Prostate gland (tissue), 2 donors: ENCODE results near the gene PRKCG.

Experiments used
- CTCF ChIP-seq, 4 experiments: fragments of 200-600 bp in 2 of 4; fragments of 450-650 bp in 2 of 4; sonication (generic) in 2 of 4; IDR thresholded peaks; 1 replicate in 3 of 4; 2 replicates in 1 of 4; pipeline ENCODE4 v1.5.1; 2016 to 2019; ENCODE audit warnings: antibody characterized with exemption in 4 of 4, mild to moderate bottlenecking in 2 of 4, moderate library complexity in 2 of 4
- POLR2A ChIP-seq: fragments of 450-650 bp; IDR thresholded peaks from one replicate; pipeline ENCODE4 v1.6.1; 2016; ENCODE audit warnings: antibody characterized with exemption, mild to moderate bottlenecking
- POLR2AphosphoS5 ChIP-seq: sonication (generic); formaldehyde crosslinking; IDR thresholded peaks from one replicate; pipeline ENCODE4 v1.6.1; 2017; ENCODE audit warnings: antibody characterized with exemption

GRCh38 chr19:53944933-53945332 is 62.9 kb downstream of the PRKCG start:
- no peak for TF ChIP-seq POLR2A
- TF ChIP-seq CTCF (IDR thresholded peaks at IDR 0.05): no peak
- no peak for TF ChIP-seq POLR2AphosphoS5
